ENCODE measurements around the gene KLF13.

GRCh38 chr15:31317421-31318327 lies 9.0 kb upstream of the KLF13 start:
- no peak for TF ChIP-seq FOXM1 (IDR thresholded peaks at IDR 0.05; ENCODE audit: borderline replicate concordance)
- TF ChIP-seq PKNOX1 (IDR thresholded peaks at IDR 0.05), result no peak
- no peak for TF ChIP-seq ELF4 (IDR thresholded peaks at IDR 0.05)
- no peak for TF ChIP-seq SUZ12 (IDR thresholded peaks at IDR 0.05)
- no peak for TF ChIP-seq TARDBP (IDR thresholded peaks at IDR 0.05)
- no peak for TF ChIP-seq ZNF384 (IDR thresholded peaks at IDR 0.05)
- TF ChIP-seq CTBP1 (IDR thresholded peaks at IDR 0.05; ENCODE audit: borderline replicate concordance), result no peak
- no peak for TF ChIP-seq FOXK2 (IDR thresholded peaks at IDR 0.05)
- TF ChIP-seq FOXA1 (IDR thresholded peaks at IDR 0.05), result no peak
